ENCODE results near the gene ERGIC3.

DNA sequence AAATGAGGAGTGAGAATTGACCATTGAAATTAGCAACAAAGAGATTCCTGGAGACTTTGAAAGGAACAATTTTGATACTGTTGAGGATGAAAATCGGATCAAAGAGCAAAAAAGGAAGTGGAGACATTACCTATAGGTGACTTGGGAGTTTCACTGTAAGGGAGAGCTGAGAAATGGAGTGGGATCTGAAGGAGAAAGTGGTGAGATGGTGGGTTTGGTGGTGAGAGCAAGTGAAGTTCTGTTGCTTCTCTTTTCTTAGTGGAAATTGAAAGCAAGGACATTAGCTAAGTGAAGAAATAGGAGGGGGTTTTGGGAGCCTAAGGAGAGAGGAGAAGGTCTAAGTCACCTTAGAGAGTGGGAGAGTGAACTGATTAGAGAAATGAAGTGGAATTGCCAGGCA, 4.2 kb downstream of the ERGIC3 start:
- TF ChIP-seq POLR2AphosphoS5 (IDR thresholded peaks at IDR 0.05; ENCODE audit: low read depth, low read length) (no peak), KLF11 (CRISPR knock-in tag; IDR thresholded peaks at IDR 0.05) (no peak), EZH2 (conservative IDR thresholded peaks at IDR 0.05; ENCODE audit: low read depth, low read length) (no peak), HOXA3 (CRISPR knock-in tag; IDR thresholded peaks at IDR 0.05) (no peak), HCFC1 (IDR thresholded peaks at IDR 0.05; ENCODE audit: low read depth, low read length) (no peak), CBX2 (IDR thresholded peaks at IDR 0.05; ENCODE audit: low read depth, low read length) (no peak), CBX2 (CRISPR knock-in tag; IDR thresholded peaks at IDR 0.05; ENCODE audit: low read depth) (no peak), MYC (CRISPR knock-in tag; IDR thresholded peaks at IDR 0.05; ENCODE audit: borderline replicate concordance) (no peak), MYNN (CRISPR knock-in tag; IDR thresholded peaks at IDR 0.05; ENCODE audit: low read depth) (no peak)
- TF ChIP-seq, protein P1, sequence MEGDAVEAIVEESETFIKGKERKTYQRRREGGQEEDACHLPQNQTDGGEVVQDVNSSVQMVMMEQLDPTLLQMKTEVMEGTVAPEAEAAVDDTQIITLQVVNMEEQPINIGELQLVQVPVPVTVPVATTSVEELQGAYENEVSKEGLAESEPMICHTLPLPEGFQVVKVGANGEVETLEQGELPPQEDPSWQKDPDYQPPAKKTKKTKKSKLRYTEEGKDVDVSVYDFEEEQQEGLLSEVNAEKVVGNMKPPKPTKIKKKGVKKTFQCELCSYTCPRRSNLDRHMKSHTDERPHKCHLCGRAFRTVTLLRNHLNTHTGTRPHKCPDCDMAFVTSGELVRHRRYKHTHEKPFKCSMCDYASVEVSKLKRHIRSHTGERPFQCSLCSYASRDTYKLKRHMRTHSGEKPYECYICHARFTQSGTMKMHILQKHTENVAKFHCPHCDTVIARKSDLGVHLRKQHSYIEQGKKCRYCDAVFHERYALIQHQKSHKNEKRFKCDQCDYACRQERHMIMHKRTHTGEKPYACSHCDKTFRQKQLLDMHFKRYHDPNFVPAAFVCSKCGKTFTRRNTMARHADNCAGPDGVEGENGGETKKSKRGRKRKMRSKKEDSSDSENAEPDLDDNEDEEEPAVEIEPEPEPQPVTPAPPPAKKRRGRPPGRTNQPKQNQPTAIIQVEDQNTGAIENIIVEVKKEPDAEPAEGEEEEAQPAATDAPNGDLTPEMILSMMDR (CRISPR knock-in tag; IDR thresholded peaks at IDR 0.05), result no peak
- TF ChIP-seq, protein P2, sequence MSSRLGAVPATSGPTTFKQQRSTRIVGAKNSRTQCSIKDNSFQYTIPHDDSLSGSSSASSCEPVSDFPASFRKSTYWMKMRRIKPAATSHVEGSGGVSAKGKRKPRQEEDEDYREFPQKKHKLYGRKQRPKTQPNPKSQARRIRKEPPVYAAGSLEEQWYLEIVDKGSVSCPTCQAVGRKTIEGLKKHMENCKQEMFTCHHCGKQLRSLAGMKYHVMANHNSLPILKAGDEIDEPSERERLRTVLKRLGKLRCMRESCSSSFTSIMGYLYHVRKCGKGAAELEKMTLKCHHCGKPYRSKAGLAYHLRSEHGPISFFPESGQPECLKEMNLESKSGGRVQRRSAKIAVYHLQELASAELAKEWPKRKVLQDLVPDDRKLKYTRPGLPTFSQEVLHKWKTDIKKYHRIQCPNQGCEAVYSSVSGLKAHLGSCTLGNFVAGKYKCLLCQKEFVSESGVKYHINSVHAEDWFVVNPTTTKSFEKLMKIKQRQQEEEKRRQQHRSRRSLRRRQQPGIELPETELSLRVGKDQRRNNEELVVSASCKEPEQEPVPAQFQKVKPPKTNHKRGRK (CRISPR knock-in tag; IDR thresholded peaks at IDR 0.05), result no peak
- TF ChIP-seq, protein P3, sequence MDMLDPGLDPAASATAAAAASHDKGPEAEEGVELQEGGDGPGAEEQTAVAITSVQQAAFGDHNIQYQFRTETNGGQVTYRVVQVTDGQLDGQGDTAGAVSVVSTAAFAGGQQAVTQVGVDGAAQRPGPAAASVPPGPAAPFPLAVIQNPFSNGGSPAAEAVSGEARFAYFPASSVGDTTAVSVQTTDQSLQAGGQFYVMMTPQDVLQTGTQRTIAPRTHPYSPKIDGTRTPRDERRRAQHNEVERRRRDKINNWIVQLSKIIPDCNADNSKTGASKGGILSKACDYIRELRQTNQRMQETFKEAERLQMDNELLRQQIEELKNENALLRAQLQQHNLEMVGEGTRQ (IDR thresholded peaks at IDR 0.05; ENCODE audit: low read depth, low read length), result no peak
- TF ChIP-seq, protein P3 (CRISPR knock-in tag; IDR thresholded peaks at IDR 0.05; ENCODE audit: borderline replicate concordance), result no peak
- TF ChIP-seq, protein P4, sequence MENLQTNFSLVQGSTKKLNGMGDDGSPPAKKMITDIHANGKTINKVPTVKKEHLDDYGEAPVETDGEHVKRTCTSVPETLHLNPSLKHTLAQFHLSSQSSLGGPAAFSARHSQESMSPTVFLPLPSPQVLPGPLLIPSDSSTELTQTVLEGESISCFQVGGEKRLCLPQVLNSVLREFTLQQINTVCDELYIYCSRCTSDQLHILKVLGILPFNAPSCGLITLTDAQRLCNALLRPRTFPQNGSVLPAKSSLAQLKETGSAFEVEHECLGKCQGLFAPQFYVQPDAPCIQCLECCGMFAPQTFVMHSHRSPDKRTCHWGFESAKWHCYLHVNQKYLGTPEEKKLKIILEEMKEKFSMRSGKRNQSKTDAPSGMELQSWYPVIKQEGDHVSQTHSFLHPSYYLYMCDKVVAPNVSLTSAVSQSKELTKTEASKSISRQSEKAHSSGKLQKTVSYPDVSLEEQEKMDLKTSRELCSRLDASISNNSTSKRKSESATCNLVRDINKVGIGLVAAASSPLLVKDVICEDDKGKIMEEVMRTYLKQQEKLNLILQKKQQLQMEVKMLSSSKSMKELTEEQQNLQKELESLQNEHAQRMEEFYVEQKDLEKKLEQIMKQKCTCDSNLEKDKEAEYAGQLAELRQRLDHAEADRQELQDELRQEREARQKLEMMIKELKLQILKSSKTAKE (CRISPR knock-in tag; IDR thresholded peaks at IDR 0.05; ENCODE audit: borderline replicate concordance), result no peak
- TF ChIP-seq, protein P5, sequence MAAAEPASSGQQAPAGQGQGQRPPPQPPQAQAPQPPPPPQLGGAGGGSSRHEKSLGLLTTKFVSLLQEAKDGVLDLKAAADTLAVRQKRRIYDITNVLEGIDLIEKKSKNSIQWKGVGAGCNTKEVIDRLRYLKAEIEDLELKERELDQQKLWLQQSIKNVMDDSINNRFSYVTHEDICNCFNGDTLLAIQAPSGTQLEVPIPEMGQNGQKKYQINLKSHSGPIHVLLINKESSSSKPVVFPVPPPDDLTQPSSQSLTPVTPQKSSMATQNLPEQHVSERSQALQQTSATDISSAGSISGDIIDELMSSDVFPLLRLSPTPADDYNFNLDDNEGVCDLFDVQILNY (CRISPR knock-in tag; conservative IDR thresholded peaks at IDR 0.05), result no peak
